Muscle of arm (tissue), 14 donors: ENCODE results near the gene ACSM4. TPM values are rescaled to one million over a fixed set of nuclear protein-coding genes. Genes with fewer than 3 reads are reported as not detected.
"Not testable (repeated sequence)": the region's sequence is repeated elsewhere in the genome, so short reads cannot be mapped to it uniquely, and the experiment has no call there.

Experiments
- DNase-seq: peaks from one replicate; pipeline ENCODE4 v3.0.0-alpha.2; 2013
- long read RNA-seq, 11 donors: transcript quantifications; one replicate each; lab custom pipeline, GENCODE V29; 2026
- polyA plus RNA-seq, 12 donors: library from polyadenylated mRNA; unstranded; fragments of 120-200 nt; gene quantifications; one replicate each; pipeline ENCODE4 v1.2.1, GENCODE V29; 2013; ENCODE audit not compliant: insufficient read length in 12 of 12

ACSM4 gene, protein sequence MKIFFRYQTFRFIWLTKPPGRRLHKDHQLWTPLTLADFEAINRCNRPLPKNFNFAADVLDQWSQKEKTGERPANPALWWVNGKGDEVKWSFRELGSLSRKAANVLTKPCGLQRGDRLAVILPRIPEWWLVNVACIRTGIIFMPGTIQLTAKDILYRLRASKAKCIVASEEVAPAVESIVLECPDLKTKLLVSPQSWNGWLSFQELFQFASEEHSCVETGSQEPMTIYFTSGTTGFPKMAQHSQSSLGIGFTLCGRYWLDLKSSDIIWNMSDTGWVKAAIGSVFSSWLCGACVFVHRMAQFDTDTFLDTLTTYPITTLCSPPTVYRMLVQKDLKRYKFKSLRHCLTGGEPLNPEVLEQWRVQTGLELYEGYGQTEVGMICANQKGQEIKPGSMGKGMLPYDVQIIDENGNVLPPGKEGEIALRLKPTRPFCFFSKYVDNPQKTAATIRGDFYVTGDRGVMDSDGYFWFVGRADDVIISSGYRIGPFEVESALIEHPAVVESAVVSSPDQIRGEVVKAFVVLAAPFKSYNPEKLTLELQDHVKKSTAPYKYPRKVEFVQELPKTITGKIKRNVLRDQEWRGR
- polyA plus RNA-seq: under 1 TPM in 7 of 12 donors, not detected in 5; 0.11 to 0.20 (median 0.15) TPM
- long read RNA-seq, donor 1: 0 reads
- long read RNA-seq, donor 2: 0 reads
- long read RNA-seq, donor 3: 0 reads
- long read RNA-seq, donor 4: 0 reads
- long read RNA-seq, donor 5: 0 reads
- long read RNA-seq, donor 6: 0 reads
- long read RNA-seq, donor 7: 0 reads
- long read RNA-seq, donor 8: 0 reads
- long read RNA-seq, donor 9: 0 reads
- long read RNA-seq, donor 10: 0 reads
- long read RNA-seq, donor 11: 0 reads

DNA sequence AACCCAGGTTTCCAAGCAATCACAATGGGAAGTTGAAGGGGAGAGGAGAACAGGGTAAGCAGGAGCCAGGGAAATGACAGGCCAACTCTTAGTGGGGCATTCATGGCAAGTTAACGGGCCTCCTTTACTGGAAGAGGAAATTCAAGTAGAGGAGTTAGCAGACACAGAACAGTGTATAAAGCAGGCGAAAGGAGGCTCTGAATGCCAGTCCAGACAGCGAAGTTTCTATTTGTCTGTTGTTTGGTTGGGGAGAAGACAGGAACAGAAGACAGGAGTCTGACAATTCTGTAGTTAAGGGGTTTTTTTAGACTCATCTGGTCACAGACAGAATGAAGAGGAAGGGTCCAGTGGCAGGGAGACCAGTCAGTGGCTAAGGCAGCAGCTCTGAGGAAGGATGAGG is at the start of gene ACSM4:
Gene ACSM4 (plus strand): TSS at position 301 of the 400 bp plus-strand sequence. CDS start 260 bp downstream, outside the sequence.
- DNase-seq: no peak

DNA sequence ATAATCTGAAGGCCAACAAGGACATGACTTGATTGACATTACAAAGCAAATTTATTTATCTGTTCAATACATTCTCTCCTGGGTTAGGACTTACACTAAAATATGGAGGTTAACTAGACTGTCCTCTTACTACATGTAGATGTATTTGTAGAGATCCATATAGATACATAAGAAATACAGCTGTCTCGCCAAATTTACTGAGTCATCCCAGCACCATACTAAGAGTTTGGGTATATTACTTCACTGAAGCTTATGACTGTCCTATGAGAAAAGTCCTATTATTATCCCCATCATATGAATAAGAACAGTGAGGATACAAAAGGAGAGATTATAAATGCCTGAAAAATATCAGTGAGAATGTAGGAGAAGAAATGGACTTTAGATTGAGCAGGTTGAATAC is 44.8 kb upstream of the ACSM4 start:
- no peak for DNase-seq

DNA sequence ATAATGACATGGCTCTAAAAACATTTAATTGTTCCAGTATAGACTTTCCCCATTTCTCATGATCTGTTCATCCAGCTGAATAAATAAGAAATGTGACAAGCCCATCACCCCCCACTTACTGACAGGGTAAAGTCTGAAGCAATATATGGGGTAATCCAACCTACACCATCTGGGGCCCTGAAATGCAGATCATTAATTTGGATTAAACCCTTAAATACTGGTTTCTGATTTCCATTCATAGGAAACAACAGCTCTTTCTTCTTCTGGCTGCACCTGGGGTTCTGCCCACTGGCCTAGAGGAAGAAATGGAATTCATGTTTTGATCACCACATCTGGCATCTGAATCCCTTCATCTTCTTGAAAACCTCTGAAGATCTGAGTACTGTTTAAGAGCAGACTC is 39.3 kb upstream of the ACSM4 start:
- no peak for DNase-seq

DNA sequence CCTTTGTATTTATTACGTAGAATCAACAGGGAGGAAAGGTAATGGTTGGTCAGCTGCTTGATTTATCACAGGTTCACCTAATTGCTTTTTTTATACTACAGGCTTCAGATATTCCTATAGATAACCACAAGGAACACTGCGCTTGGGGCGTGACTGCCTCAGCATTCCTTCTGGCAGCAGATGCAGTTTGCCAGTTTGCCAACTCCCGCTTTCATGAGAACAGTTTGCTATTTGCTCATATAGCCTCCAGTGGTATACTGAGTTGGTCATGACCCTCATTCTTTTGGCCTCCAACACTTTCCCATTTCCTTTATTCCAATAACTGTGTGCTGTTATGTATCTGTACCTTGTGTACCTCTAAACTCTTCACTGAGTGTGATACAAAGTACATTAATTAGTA is 38.6 kb upstream of the ACSM4 start:
- DNase-seq: no peak

DNA sequence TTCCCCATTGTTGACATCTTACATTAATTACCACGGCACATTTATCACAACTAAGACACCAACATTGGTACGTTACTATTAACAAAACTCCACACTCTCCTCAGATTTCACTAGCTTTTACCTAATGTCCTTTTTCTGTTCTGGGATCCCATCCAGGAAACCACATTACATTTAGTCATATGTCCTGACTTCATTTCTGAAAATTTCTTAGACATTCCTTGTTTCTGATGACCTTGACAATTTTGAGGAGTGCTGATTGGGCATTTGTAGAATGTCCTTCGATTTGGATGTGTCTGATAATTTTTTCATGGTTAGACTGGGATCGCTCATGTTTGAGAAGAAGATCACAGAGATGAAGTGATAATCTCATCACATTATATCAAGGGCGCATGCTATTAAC is 34.6 kb upstream of the ACSM4 start:
- no peak for DNase-seq

DNA sequence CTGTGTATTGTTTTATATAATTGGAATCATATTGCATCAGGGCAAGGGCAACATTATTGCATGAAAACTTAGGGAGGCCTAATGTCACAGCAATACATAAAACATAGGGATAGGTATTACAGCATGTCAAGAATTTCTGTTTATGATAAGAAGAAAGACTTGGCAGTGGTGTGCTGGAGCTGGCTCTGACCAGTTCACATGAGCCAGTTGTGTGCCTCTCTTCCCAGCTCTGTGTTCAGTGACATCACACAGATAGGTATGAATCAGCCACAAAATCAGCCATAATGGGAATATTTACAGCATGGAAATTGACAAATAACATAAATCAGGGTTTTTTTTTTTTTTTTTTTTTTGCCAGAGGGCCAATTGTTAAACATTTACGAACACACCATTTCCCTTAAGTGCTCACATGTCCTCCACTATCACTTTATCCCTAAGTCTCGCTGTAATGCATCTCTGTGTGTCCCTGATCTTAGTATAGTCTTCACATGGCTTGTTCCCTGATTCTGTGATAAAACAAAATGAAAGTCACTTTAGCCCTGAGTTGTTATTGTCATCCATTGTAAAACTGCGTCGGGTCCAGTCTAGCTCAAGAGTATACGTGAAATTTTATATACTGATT is 31.9 kb upstream of the ACSM4 start:
- DNase-seq: no peak

DNA sequence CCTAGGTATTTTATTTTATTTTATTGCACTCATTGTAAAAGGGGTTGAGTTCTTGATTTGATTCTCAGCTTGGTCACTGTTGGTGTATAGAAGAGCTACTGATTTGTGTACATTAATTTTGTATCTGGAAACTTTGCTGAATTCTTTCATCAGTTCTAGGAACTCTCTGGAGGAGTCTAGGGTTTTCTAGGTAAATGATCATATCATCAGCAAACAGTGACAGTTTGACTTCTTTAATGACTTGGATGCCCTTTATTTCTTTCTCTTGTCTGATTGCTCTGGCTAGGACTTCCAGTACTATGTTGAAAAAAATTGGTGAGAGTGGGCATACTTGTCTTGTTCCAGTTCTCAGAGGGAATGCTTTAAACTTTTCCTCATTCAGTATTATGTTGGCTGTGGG is 28.4 kb upstream of the ACSM4 start:
- DNase-seq: not testable (repeated sequence)

DNA sequence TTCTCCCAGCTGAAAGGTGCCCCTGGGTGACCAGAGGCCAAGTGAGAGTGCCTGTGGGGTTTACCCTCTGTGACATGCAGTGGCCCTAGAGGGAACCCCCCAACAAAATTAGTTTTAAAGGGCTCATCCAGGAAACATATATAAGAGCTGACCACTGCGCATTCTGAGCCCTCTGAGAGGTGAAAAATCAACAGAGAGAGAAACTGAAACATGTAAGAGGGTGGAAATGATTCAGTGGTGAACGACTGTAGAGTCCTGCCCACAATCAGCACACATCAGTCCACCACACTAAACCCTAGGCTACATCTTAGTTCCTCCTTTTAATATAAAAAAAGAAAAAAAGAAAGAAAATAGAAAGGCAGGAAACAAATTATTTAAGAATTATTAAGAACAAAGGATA is 21.0 kb upstream of the ACSM4 start:
- DNase-seq: no peak

DNA sequence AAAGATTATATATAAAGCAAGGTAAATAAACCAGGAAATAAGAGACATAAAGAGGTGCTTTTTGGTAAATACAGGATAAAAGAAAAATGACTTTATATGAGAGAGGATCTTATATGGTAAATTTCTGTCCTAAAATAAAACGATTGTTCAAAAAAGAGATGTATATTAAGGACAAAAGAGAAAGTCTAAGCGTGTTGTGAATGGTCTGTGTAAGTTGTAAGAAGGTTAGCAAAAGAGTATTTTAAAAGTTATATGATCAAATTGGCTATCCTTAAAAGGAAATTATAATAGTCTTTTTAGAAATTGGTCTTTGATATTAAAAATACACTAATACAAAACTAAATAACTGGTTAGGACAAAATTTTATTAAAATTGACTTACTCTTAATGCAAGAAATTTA is 14.1 kb upstream of the ACSM4 start:
- DNase-seq: no peak

DNA sequence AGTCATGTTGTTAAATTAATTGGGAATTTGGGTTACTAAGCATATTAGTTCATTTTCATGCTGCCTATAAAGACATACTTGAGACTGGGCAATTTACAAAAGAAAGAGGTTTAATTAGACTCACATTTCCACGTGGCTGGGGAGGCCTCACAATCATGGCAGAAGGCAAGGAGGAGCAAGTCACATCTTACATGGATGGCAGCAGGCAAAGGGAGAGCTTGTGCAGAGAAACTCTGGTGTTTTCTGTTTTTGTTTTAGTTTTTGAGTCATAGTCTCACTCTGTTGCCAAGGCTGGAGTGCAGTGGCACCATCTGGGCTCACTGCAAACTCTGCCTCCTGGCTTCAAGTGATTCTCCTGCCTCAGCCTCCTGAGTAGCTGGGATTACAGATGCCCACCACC is 13.3 kb upstream of the ACSM4 start:
- not testable (repeated sequence) for DNase-seq

DNA sequence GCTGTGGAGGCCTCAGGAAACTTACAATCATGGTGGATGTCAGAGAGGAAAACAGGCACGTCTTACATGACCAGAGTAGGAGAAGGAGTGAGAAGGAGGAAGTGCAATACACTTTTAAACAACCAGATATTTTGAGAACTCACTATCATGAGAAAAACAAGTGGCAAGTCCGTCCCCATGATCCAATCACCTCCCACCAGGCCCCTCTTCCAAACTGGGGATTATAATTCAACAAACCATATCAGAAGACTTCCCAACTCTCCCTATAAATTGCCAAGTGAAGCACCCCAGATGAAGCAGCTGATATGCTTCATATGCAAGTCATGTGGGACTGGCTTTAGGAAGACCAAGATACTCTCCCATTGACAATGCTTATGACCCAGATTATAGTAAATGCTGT is 11.6 kb upstream of the ACSM4 start:
- DNase-seq: no peak

DNA sequence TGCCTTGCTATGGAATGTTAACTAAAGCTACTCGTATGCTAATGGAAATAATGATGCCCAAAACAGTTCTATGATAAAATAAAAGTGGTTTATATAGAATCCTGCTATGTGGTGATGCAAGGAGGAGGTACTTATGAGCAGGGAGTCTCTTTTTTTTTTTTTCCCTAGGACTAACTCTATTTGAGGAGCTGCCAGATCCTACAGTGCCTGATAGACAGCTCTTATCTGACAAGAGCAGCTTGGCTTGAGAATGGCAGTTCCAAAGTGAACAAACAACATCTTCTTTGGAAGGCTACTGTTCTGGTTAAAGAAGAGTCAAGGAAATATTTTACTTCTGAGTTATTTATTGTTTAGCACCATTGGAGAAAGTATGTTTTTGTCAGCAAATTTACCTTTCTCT is 10.2 kb upstream of the ACSM4 start:
- no peak for DNase-seq

DNA sequence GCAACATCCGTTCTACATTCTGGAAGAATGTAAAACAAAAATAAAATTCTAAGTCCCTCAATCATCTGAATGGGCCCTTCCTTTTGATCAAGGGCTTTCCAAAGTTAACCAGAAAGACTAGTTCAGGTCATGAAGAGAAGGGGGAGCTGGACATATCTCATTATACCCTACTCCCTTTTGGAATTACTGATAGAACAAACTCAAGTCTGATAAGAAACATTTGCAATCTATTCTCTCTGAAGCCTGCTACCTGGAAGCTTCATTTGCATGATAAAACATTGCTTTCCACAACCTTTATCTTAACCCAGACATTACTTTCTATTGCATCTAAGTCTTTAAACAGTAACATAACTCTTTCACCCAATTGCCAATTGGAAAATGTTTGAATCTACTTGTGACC is 8.3 kb upstream of the ACSM4 start:
- no peak for DNase-seq

DNA sequence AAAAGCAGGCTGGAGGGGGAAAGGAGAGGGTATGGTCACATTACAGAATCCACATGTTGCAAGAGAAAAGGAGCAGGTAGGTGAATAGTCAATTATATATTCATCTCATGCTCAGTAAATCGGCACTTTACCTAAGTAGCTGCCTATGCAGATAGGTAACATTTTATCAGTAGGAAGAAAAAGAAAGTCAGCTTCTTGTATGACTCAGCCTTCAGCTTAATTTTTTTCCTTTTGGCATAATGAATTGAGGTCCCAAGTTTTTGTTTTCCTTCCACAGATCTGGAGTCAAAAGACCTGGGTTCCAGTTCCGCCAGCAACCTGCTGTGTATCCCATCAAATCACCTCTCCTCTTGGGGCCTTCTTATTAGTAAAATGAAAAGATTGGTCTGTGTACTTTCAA is 6.0 kb upstream of the ACSM4 start:
- DNase-seq: no peak

DNA sequence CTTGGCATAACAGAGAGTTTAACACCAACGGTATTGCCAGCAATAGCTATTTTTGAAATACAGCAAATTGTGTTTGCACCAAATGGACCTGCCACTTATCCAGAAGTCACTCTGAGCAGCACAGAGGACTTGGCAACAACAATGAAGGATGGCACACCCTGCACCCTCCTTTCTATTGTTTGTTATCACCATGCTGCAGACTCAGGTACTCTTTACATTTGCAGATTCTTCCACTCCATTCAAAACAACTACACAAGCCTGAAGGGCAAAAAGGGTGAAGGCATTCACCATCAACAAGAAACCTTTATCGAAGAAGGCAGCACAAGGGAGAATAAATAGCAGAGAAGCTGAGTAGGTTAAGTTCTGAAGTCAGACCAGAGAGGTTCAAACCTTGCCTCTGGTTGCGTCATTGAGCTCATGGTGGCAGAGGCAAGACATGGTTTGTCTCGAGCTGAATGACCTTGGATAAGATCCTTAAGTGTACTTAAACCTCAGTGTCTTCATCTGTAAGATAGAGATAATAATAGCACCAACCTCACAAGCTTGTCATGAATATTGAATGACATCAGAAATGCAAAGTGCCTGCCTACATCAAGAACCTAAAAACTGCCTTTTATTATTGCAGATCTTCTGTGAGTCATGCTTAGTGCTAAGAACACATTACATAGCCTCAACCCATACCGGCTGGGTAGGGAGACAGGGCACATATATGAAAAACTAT is 1.4 kb upstream of the ACSM4 start:
- no peak for DNase-seq

DNA sequence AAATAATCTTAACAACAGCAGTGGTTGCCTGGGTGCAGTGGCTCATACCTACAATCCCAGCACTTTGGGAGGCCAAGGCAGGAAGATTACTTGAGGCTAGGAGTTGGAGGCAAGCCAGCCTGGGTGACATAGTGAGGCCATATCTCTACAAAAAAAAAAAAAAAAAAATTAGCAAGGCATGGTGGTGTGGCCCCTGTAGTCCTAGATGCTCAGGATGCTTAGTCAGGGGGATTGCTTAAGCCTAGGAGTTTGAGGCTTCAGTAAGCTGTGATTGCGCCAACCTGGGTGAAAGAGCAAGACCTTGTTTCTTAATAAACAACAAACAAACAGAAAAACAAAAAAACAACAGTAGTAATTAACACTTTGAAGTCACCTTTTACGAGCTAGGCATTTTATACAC is 642 bp upstream of the ACSM4 start:
- DNase-seq: no peak

DNA sequence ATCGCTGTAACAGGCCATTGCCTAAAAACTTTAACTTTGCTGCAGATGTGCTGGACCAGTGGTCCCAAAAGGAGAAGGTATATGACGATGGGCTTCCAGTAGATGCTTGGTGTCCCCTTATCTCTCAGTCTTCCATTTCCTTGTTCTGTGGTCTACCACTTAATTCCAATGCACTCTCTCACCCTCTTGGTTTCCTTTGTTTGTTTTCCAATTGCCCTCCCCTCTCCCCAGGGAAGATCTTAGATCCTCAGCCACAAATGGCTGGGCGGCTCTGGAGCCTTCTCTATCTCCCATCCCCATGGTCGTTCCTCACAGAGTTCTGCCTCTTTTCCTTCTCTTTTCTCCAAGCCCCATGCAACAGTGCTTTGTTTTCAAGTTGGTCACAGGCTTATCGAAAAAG is 584 bp downstream of the ACSM4 start:
- DNase-seq: no peak

DNA sequence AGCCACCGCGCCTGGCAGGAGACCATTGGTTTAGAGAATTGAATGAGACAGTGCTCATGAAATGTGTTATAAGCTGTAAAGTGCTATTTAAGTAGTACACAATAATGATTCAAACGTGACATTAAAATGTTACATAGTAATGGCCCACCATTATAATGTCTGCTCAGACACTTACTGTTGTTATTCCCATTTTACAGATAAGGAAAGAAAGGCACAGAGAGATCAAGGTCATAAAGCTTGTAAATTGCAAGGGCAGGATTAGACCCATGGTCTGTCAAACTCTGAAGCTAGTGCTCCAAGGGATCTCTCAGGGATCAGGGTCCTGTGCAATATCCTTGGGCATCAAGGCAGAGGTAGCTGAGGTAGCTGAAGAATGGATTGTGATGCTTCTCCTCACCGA is 6.2 kb downstream of the ACSM4 start:
- no peak for DNase-seq

DNA sequence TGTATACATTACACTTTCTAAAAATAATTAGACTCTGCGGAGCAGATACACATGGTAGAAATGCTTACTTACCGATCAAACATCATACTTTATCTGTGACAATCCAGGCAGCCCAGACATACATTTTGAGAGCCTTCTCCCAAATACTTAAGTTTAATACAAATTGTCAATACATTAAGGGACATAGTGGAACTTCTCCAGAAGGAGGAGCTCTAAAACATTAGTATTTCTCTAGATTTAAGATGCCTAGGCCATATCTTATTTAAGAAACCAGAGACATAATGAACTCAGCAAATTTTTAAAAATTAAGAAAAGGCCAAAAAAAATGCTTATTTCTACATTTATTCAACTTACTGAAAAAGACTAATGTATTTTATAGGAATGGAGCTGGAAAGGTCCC is 16.1 kb downstream of the ACSM4 start:
- DNase-seq: no peak

DNA sequence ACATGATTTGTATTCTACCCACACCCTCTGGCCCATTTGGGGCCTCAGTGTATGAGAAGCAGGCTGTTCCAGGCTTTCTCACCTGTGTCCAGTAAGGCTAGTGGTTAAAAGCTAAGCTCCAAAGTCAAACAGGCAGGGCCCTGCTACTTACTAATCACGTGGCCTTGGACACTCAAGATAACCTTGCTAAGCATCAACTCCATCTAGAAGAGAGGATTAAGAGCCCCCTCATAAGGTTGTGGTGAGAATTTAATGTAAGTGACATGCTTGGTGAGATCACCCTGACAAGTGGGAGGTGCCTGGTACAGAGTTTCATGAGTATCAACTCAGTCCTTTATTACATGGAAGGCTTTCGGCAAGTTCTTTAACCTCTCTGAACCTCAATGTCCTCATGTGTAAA is 17.8 kb downstream of the ACSM4 start:
- no peak for DNase-seq

DNA sequence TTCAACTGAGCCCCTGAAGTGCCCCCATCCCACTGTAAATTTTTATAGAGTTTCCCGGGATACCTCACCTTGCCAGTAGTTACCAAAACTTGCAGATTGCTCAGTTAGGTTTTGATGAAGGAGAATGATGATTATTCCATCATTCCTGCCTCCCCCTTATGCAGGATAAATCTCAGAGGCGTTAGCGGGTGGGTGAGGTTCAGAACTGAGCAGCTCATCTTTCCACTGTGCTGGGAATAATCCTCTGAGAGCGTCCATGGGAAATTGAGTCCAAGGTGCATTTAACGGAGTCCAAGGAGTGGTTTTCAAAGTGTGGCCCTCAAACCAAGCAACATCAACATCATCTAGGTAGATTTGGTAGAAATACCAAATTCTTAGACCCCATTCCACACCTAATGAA is 18.7 kb downstream of the ACSM4 start:
- no peak for DNase-seq

DNA sequence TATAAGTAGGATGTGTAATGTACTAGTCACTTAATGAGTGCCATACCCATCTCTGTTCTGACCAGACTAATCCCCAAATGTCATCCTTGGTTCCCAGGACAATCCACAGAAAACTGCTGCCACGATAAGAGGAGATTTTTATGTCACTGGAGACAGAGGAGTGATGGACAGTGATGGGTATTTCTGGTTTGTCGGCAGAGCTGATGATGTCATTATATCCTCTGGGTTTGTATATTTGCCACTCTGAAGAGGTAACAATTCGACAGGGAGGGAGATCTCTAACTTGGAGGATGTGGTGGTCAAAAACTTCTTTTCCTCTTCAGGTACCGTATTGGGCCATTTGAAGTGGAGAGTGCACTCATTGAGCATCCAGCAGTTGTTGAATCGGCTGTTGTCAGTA is 20.3 kb downstream of the ACSM4 start:
- no peak for DNase-seq
